Fibroblast of skin of back (primary cell): ENCODE results near the gene DLG5.

Experiments used
- DNase-seq: peaks from one replicate; pipeline ENCODE4 v3.0.0-alpha.2; 2013

The DLG5 gene

DNA sequence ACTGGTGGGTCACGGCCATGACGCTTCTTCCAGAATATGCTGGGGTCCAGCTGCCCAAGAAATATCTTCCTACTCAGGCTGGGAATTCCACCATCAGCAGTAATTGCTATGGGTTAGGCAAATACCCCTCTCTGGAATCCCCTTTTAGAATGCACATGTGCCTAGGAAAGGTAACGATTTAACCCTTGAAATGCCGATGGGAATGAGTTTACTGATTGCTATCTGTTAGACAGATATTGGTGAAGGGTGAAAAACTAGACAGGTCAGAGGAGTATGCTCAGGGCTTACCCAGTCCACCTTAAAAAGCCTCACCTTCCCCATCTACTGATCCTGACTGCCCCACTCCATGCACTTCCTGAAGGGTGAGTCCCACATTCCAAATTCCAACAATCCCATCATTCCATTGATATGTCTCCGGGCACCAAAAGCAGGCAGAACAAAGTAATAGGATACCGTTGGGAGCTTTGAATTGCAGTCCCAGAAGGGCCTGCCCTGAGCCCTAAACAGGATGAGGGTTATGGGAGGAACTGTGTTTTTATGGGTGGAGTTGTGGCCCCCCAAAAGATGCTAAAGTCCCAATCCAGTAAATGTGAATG is 59.3 kb downstream of the DLG5 start:
- peak; percentile 70 for DNase-seq

DNA sequence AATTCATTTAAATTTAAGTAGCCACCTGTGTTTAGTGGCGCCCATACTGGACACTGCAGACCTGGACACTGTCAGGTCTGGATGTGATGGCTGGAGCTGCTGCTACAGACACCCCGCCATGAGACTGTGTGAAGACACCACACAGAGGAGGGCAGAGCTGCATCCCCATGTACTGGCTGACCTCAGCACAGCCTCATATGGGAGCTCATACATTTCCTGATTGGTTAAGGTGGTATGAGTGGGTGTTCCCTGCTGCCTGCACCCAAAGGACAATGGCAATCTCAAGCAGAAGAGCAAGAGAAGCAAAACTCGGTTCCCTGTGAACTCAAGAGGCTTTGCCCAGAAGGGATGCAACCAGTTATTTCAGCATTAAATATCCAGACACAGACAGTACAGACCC is 60.0 kb downstream of the DLG5 start:
- DNase-seq = no peak

DNA sequence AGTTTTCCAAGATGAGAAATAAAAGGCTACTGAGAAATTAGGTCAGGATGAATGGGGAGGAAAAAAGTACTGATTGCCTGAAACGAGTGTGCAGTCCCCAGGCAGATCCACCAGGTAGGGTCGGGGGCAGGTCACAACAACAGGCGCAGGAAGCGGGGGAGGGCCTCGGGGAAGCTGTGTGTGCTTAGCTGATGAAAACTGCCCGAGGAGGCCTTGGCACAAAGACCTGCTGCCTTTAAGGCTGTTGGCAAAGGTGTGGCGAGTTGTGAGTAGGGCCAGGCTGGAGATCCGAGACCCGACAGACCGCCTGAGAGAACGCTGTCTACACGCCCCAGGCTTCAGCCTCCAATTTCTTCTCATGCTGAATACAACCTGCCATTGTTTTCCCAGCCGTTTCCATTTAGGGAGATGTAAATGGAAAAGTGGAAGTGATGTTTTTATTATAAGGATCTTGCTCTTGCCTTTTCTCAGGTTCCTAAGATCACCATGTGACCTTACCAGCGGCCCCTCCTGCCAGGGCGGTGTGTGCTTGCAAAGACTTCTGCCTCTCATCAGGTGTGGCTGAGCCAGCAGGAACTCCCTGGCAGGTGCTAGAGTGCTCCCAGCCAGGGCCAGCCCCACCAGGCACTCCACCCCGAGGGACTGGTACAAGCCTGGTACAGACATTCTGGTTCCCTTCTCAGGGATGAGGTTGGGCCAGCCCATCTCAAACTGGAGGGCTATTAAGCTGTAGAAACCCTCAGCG is 60.8 kb downstream of the DLG5 start:
- no peak for DNase-seq

DNA sequence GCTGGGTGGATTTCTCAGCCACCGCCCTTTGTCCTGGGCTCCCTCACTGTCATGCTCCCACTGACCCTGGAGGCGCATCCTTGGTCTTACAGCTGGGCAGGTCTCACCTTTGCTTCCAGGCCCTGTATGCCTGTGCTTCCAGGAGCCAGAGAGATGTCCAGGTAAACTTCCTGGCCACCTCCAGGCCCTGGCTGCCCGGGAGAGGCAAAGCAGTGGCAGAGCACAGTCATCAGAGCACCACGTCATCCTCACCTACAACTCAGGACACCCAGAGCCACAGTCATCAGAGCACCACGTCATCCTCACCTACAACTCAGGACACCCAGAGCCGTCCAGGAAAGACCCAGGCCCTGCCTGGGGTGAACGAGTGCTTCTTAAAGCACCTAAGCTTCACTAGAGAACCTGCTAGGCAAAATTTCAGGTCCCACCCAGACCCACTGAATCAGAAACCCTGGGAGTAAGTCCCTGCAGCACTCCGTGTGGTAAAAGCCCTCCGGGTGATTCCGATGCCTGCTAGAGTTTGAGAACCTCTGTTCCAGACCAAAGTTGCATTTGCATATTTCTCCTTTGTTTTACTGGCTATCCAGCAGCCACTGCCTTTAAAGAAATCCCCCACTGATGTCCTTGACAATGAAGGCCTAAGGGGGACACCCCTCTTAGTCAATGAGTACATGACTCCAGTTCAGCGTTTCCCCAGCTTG is 62.3 kb downstream of the DLG5 start:
- no peak for DNase-seq

DNA sequence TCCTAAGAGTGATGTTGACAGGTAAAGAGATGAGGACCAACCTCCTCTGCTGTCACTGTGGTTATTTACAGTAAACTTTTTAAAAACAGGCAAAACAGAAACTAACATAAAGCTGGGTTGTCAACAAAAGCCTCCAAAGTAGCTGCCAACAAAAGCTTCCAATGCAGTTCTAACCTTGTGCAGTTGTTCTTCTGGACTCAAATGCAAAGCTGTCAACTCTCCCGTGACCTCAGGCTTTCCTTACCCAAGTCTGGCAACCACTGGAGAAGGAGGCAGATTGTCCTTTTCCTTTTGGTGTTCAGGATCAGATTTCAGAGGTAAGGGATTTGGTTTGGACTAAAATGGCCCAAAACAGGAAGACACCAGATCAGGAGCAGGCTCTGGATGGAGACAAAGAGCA is 63.1 kb downstream of the DLG5 start:
- no peak for DNase-seq

DNA sequence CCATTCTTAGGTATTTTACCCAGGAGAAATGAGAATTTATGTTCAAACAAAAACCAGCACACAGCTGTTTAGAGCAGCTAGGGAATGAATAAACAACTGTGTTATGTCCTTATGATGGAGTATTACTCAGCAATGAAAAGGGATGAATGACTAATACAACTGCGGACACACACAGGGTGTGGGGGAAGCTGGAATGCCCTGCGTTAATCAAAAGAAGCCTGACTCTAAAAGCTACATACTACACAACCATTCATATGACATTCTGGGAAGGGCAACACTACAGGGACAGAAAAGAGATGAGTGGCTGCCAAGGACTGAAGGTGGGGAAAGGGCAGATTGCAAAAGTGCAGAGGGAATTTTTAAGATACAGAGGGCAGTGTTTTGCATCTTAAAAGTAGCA is 64.0 kb downstream of the DLG5 start:
- DNase-seq = no peak

DNA sequence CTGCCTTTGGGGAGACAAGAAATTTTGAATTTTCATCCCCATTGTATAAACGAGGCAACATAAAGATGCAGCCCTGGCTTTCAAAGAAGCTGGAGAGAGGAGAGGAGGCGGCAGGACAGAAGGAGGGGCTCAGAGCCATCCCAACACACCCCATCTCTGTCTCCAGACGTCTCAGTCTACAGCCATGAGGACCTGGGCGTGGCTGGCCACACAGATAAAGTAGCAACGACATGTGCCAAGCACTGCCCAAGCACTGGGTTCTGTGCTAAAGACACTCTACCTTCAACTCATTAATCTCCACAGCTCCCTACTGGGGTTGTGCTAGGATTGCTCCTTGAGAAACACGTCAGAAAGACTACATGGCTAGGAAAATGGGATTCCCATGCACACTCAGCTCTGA is 65.2 kb downstream of the DLG5 start:
- no peak for DNase-seq

DNA sequence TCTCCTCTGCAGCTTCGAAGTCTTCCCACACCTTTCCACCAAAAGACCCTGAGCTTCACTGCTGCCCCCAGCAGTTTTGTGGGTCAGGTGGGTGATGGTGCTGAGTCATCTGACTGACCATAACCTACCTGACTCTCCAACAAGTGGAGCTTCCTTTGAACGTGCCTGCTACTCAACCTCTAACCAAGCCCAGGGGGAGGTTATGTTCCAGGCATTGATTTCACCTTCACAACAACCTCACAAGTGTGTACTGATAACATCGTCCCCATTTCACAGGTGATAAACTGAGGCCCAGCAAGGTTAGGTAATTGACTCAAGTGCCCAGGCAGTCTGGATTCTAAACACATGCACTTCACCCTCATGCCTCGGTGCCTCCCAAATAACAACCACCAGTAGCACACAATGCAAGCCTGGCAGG is 66.7 kb downstream of the DLG5 start:
- no peak for DNase-seq

DNA sequence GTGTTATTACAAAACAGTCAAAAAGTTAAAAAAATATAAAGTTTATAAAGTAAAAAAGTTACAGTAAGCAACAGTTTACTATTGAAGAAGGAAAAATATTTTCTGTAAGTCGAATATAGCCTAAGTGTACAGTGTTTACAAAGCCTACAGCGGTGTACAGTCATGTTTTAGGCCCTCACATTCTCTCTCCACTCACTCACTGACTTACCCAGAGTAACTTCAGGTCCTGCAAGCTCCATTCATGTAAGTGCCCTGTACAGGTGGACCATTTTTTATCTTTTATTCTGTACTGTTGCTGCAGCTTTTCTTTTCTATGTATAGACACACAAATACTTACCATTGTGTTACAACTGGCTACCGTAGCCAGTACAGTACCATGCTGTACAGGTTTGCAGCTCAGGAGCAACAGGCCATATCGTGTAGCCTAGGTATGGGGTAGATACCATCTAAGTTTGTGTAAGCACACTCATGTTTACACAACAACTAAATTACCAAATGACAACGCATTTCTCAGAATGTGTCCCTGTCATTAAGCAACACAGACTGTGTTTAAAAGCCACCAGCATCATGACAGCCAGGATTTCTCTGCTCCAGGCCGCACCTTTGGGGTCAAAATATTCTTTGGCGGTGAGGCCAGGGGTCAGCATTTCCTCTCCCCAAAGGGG is 67.2 kb downstream of the DLG5 start:
- no peak for DNase-seq

DNA sequence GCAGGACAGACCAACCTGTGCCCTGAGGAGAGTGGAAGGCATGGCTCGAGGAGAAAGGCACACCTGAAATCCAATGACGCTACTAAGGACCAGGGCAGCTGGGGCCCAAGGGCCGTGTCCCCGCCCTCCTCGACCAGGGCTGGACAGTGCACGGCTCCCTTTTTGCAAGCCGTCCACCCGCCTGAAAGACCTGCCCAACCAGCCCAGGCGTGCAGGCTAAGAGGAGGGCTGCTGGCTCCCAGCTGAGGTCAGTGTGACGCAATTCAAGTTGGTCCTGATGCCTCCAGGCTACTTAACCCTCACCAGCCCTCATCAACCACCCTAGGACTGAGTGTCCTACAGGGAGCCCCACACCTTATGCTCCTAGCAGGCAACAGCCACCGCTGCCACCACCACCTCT is 69.3 kb downstream of the DLG5 start:
- DNase-seq = no peak

DNA sequence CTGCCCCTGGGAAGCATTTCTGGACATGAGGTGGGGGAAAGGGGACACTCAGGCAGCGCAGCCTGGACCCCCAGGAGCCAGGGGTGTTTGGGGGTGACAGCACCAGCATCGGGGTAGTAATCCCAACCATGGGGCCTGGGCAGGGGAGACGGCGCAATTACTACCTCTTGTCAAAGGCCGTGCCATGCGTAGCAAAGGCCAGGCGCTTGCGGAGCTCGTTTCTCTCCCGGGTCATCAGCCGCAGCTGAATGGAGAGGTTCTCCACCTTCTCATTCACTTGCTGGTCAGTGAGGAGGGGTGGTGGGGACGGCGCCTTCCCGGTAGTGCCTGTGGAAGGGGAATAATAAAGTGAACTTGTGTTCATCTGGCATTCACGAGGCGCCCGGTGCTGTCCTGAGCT is 70.0 kb downstream of the DLG5 start:
- no peak for DNase-seq

DNA sequence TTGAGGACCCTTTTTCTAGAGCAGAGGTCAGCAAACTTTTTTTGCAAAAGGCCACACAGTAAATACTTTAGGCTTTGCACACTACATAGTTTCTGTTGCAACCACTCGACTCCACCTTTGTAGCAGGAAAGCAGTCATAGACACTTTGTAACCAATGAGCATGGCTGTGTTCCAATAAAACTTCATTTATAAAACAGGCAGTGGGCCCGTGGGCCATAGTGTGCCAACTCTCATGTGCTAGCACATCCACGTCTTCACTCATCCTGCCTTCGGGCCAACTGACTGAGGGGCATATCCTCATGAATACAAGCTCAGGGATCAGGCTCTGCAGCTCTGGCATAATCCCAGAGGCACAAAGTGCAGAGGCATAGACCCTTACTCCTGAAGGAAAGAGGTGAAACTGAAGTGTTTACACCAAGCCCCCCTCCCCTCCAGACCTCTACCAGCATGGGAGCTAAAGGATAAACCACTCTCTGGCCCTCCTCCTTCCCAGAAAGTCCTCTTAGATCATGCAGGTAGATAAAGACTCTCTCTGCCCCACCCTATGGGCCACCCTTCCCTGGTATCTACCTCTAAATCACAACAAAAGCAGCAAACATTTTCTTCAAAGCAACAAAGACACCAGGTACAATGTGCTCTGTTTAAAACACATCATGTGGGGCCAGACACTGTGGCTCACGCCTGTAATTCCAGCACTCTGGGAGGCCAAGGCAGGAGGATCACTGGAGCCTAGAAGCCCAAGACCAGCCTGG is 71.0 kb downstream of the DLG5 start:
- DNase-seq = no peak

DNA sequence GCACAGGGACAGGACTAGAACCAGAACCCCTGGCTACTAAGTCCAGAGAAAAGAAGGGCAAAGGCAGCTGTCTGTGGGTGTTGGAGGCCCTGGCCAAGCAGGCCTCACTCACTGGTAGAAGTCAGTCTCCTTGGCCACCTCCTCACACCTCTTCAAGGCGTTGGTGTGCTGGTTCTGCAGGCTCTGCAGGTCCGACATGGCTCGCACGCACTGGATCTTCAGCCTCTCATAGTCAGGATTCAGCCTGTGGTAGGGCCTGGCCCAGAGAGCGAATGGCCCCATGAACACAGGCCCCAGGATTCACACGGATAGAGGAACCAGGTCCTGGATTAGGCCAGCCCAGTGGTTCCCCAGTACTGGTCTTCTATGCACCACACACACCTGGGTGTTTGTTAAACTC is 72.4 kb downstream of the DLG5 start:
- DNase-seq = no peak

DNA sequence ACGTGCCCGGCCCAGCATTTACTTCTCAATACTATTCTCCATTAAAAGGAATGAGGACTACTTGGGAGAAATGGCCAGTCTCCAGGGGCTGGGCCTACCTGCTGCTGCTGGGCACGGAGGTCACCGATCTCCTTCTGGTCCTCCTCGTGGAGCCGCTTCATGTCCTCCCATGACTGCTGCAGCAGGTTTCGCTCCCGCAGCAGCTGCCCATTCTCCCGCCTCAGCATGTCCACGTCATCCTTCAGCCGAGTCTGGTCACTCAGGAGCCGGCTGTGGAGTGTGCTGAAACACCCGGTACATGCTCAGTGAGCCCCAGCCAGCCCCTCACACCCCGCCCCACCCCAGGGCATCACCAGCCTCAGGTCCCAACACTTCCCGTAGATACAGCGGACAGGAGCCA is 73.3 kb downstream of the DLG5 start:
- DNase-seq = no peak

DNA sequence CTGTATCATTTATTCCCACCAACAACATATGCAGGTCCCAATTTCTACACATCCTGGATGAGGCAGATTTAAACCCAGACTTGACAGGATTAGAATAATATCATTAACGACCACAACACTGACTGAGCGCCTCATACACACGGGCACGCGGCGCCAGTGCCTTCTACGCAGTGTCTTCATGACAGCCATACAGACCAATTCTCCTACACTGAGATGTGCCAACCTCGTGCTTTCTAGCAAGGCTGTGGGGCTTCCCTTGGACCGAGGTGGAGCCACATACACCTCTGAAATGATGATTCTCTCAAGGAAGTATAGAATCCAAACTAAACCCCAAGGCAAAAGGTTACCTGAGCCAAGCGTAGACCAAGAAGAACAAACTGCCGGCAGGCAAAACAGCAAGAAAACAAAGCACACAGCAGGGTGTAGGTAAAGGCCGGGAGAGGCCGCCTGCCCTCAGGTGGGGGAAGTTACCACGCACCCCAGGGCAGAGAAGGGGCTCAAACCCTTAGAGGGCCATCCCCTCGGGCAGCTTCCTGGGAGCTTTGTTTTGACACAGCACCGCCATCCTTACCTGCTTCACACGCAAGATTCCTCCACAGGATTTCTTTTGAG is 75.8 kb downstream of the DLG5 start:
- DNase-seq = no peak

DNA sequence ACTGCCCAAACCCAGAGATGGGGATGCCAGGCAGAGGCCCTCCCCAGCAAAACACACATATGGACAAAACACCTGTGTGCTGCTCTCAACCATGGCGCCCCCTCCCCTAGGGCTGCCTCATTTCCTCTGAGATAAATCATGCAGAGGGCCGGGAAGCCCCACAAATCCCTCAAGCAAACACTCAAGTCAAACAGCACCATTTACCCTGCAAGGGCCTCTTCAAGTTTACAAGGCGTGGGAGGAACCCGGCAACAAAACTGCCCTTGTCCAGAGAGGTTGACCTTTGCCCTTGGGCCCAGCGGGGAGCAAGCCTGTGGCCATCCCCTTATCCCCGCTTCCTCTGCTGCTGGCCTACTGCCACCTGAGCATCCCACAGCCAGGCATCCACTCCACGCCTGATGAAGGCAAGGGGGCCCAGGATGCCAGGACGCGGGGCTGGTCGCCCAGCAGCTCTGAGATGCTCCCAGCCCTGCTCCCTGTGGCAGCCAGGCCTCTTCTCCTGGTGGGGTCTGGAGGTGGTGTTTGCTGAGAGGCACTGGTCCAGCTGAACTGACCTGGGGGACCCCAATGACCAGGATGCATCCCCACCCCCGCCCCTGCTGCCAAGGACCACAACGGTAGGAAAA is 77.4 kb downstream of the DLG5 start:
- DNase-seq = no peak

DNA sequence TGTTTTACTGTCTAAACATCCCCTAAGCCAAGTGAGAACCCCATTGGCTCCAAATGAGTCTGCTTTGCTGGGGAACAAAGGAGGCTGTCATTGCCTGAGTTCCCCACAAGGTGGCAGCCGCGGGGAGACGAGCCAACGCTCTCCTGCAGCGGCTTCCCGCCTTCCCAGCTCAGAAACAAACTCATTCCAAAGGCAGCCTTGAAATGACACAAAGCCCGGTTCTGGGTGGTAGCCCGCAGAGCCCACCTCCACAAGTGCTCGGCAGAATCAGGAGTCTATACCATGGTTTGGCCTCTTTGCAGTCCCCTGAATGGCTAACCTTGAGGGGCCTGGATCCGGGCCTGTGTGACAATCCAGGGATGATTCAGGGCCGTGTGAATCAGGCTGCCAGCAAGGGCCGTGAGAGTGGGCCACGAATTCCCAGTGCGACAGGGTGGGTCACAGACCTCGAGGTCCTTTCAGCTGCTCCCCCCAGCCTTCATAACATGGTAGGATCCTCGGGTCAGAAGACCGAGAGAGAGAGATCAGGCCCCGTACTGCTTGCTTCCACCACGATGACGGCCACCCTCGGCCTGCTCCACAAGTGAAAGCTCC is 79.7 kb downstream of the DLG5 start:
- peak; percentile 68 for DNase-seq

DNA sequence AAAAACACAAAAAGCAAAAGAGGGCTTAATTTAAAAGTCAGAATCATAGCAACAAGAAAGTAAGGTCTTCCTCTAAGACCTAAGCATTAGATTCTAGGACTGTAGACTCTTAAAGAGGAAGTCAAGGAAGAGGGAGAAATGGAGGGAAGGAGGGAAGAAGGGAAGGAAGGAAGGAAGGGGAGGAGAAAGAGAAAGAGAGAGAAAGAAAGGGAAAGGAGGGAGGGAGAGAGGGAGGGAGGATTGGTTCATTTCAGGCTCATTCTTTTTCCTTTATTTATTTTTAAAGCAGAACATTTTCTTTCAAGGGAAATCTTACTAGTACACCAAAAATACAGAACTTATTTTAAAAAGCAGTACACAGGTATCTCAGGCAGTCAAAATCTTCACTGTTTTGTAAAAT is 81.1 kb downstream of the DLG5 start:
- no peak for DNase-seq

DNA sequence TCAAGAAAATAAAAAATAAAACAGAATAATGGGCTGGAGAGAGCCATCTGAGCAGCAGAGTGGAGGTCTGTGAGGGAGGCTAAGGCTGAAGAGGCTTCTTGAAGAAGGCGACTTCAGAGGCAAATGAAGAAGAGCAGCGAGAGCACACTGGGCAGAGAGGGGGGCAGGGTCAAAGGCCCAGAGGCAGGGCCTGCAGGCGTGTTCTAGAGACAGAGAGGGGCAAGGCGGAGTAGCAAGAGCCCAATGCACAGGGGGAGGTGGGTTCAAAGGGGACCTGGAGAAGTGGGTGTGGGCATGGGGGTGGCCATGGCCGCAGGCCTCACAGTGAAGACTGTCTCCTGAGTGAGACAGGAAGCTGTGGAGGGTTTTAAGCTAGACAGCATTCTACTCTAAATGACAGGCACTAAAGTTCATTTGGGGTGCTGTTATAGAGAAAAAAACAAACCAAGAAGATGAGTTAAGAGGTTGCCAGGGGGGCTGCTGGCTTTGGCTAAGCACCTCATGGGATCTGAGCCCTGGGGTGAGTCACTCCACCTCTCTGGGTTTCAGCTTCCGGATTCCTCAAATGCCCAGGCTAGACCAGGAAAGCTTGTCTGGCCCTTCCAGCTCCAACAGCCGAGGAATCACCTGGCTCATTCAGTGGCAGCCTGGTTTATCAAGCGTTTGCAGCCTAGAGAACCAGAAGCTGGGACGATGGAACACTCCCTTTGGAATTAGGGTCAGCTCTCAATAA is 81.7 kb downstream of the DLG5 start:
- DNase-seq = peak; percentile 91

DNA sequence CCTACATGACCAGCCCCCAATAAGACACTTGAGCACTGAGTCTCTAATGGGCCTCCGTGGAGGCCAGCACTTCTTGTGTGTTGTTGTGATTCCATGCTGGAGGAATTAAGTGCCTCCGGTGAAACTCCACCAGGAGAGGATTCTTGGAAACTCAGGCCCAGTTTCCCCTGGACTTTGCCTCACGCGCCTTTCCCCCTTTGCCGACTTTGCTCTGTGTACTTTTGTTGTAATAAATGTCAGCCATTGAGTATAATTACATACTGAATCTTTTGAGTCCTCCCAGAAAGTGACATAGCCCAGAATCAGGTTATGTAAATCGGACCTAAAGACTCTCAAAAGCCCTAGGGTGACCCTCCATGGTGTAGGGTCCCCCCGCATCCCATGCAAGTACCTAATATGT is 82.4 kb downstream of the DLG5 start:
- DNase-seq = no peak

DNA sequence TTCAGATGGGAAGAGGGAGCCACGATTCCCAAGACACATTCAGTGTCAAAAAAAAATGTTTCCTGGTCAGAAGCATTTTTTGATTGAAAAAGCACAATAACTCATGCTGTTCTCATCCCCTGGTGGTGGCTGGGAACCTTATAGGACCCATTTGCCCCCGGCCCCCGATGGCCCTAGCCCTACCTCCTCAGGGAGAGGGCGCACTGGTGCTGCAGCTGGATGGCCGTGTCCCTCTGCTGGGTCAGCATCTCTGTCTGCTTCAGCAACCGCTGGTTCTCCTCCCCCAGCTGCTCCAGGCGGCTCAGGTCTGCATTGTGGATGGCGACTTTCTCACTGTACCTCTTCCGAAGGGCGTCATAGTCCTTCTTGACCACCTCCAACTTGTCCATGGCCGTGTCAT is 83.3 kb downstream of the DLG5 start:
- no peak for DNase-seq
